Right lobe of liver (tissue), 4 donors: Measurements from ENCODE around the gene CD4.

Experiments used
- CTCF ChIP-seq, 4 donors: fragments of 200-600 bp in 3 of 4; fragments of 450-650 bp in 1 of 4; IDR thresholded peaks; one replicate each; pipeline versions ENCODE4 v1.5.1 to v1.8.0; 2016 to 2022; ENCODE audit warnings: antibody characterized with exemption in 4 of 4, mild to moderate bottlenecking in 2 of 4
- POLR2A ChIP-seq: fragments of 450-650 bp; IDR thresholded peaks from one replicate; pipeline ENCODE4 v1.6.1; 2017; ENCODE audit warnings: antibody characterized with exemption, mild to moderate bottlenecking
- donor health status: DM: no; HTN: no; CAD: no.
- donor health status: DM: no; HTN: no; CAD: no.
- donor health status: DM: no; HTN: yes; CAD: no.

DNA sequence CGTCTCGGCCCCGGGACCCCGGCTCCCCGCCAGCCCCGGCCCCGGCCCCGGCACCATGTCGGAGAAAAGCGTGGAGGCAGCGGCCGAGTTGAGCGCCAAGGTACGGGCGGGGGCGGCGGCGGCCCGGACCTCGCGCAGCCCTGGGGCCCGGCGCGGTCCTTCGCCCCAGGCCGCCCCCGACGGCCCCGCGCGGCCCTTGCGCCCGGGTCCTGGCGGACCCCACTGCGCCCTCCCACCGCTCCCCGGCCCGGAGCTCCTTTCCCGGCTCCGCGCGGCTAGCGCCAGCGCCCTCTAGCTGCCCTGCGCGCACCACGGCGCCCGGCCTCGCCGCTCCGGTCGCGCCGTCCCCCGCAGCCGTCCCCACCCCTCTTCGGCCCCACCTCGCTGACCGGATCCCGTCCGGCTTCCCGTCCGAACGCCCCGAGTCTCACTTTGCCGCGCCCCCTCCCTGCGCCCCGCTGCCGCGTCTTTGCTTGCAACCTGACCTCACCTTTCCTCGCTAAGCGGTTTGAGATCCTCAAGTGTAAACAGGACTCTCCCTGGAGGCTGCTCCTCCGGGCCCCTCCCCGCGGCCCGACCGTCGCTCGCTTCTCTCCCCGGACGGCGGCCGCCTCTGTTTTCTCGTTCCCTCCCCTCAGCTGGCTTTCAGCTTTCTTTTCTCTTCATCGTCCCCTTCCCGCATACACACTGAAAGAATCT lies 22.5 kb upstream of the CD4 start:
- TF ChIP-seq CTCF (IDR thresholded peaks at IDR 0.05) (peak; percentile 57 to 80 (median 66)), POLR2A (no peak)
